ENCODE data around the gene TARDBP.
"Not testable (repeated sequence)": the region's sequence is repeated elsewhere in the genome, so short reads cannot be mapped to it uniquely, and the experiment has no call there.

Gene TARDBP

DNA sequence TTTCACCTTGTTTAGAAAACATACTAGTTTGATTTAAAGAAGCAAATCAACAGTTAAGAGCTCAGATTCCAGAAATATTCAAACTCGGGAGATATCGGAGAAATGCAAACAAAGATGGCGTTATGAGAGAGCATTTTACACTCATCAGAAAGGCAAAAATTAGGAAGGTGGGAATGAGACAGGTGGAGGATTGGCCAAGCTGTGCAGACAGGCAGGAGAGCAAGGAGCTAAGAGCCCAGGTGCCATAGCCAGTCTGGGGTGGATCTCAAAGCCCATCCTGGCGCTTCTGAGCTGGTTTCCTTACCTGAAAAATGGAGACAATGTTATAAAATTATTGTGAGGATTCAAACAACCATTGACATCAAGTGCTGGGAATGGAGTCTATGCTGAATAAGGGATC, 19.6 kb upstream of the TARDBP start:
- H3K4me3 ChIP-seq (ENCODE audit: insufficient read length, low read depth) = no peak overlapping the region
- H3K9me3 ChIP-seq (ENCODE audit: insufficient read depth, low read length) = no peaks in the 10 kb centered on the region
- no peak for TF ChIP-seq SUZ12 (IDR thresholded peaks at IDR 0.05; ENCODE audit: extremely low read depth, insufficient read depth, insufficient read length)
- no peak for TF ChIP-seq YY1 (IDR thresholded peaks at IDR 0.05; ENCODE audit: insufficient read depth, insufficient read length)
- TF ChIP-seq ZNF274 (IDR thresholded peaks at IDR 0.05; ENCODE audit: low read depth, low read length) = no peak
- H3K4me1 ChIP-seq (ENCODE audit: insufficient read depth, insufficient read length) = peaks cover 2% of the 10 kb centered on the region
- DNase-seq (ENCODE audit: low read depth, low spot score) = no peak
- no peaks in the 10 kb centered on the region for H3K27me3 ChIP-seq (ENCODE audit: insufficient read depth, insufficient read length)
- no peak overlapping the region for H3K9ac ChIP-seq (ENCODE audit: insufficient read length, low read depth)
- H3K36me3 ChIP-seq (ENCODE audit: insufficient read depth, insufficient read length, low read length) = no peaks in the 10 kb centered on the region

DNA sequence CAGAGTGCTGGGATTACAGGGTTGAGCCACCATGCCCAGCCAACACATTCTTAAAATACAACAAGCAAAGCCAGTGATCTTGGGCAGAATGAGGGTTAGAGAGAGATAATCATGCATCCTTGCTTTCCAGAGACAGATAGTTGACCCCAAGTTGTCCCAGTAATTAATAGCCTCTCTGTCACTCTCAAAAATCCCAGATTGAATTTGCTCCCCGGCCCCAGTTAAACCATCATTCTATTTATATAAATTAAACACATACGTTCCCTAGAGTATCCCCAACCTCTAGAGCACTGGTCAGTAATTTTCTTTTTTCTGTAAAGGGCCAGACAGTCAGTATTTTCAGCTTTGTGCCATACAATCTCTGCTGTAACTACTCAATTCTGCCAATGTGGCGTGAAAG, 16.4 kb upstream of the TARDBP start:
- Histone ChIP-seq H3K9ac (ENCODE audit: insufficient read length, low read depth) (no peak overlapping the region), H3K27me3 (ENCODE audit: insufficient read depth, insufficient read length) (no peaks in the 10 kb centered on the region), H3K36me3 (ENCODE audit: insufficient read depth, insufficient read length, low read length) (no peaks in the 10 kb centered on the region), H3K4me3 (ENCODE audit: insufficient read length, low read depth) (no peak overlapping the region), H3K4me1 (ENCODE audit: insufficient read depth, insufficient read length) (no peaks in the 10 kb centered on the region), H3K9me3 (ENCODE audit: insufficient read depth, low read length) (peaks cover 12% of the 10 kb centered on the region; the same call in 1 of the 2 replicates)
- no peak for DNase-seq (ENCODE audit: low read depth, low spot score)
- TF ChIP-seq YY1 (IDR thresholded peaks at IDR 0.05; ENCODE audit: insufficient read depth, insufficient read length) (no peak), ZNF274 (IDR thresholded peaks at IDR 0.05; ENCODE audit: low read depth, low read length) (no peak), SUZ12 (IDR thresholded peaks at IDR 0.05; ENCODE audit: extremely low read depth, insufficient read depth, insufficient read length) (no peak)

GRCh38 chr1:11000526-11000925, 11.9 kb upstream of the TARDBP start:
- TF ChIP-seq YY1 (IDR thresholded peaks at IDR 0.05; ENCODE audit: insufficient read depth, insufficient read length) (no peak), ZNF274 (IDR thresholded peaks at IDR 0.05; ENCODE audit: low read depth, low read length) (no peak), SUZ12 (IDR thresholded peaks at IDR 0.05; ENCODE audit: extremely low read depth, insufficient read depth, insufficient read length) (no peak)
- Histone ChIP-seq H3K9me3 (ENCODE audit: insufficient read depth, low read length) (peaks cover 12% of the 10 kb centered on the region; the same call in 1 of the 2 replicates), H3K36me3 (ENCODE audit: insufficient read depth, insufficient read length, low read length) (no peaks in the 10 kb centered on the region), H3K4me1 (ENCODE audit: insufficient read depth, insufficient read length) (no peaks in the 10 kb centered on the region), H3K27me3 (ENCODE audit: insufficient read depth, insufficient read length) (no peaks in the 10 kb centered on the region), H3K9ac (ENCODE audit: insufficient read length, low read depth) (no peak overlapping the region), H3K4me3 (ENCODE audit: insufficient read length, low read depth) (no peak overlapping the region)
- no peak for DNase-seq (ENCODE audit: low read depth, low spot score)

- no peak for DNase-seq (ENCODE audit: low read depth, low spot score)
- Histone ChIP-seq H3K9ac (ENCODE audit: insufficient read length, low read depth) (peak overlapping the region; percentile 99), H3K9me3 (ENCODE audit: insufficient read depth, low read length) (no peaks in the 10 kb centered on the region), H3K4me3 (ENCODE audit: insufficient read length, low read depth) (peak overlapping the region; percentile 95), H3K4me1 (ENCODE audit: insufficient read depth, insufficient read length) (no peaks in the 10 kb centered on the region), H3K27me3 (ENCODE audit: insufficient read depth, insufficient read length) (no peaks in the 10 kb centered on the region), H3K36me3 (ENCODE audit: insufficient read depth, insufficient read length, low read length) (peaks cover 45% of the 10 kb centered on the region)
- TF ChIP-seq YY1 (IDR thresholded peaks at IDR 0.05; ENCODE audit: insufficient read depth, insufficient read length) (no peak), SUZ12 (IDR thresholded peaks at IDR 0.05; ENCODE audit: extremely low read depth, insufficient read depth, insufficient read length) (no peak), ZNF274 (IDR thresholded peaks at IDR 0.05; ENCODE audit: low read depth, low read length) (no peak)
Measured at GRCh38 chr1:11013160-11013531, 692 bp downstream of the TARDBP start.

GRCh38 chr1:11019358-11019757, 6.9 kb downstream of the TARDBP start:
- peaks cover 77% of the 10 kb centered on the region for H3K36me3 ChIP-seq (ENCODE audit: insufficient read depth, insufficient read length, low read length)
- not testable (repeated sequence) for H3K4me3 ChIP-seq (ENCODE audit: insufficient read length, low read depth); H3K9ac ChIP-seq (ENCODE audit: insufficient read length, low read depth)

DNA sequence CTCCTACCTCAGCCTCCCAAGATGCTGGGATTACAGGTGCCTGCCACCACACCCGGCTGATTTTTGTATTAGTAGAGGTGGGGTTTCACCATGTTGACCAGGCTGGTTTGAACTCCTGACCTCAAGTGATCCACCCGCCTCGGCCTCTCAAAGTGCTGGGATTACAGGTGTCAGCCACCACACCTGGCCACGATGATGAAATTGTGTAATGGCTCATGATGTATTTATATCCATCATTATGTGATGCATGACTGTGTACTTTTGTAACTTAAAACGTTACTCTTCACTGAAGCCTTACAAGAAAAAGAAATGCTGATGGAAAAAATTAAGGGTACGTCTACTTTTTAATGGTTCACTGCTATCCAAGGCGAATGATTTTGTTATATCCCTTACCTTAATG, 7.5 kb downstream of the TARDBP start:
- no peaks in the 10 kb centered on the region for H3K9me3 ChIP-seq (ENCODE audit: insufficient read depth, low read length)
- no peak overlapping the region for H3K9ac ChIP-seq (ENCODE audit: insufficient read length, low read depth)
- H3K36me3 ChIP-seq (ENCODE audit: insufficient read depth, insufficient read length, low read length) = peaks cover 77% of the 10 kb centered on the region
- H3K4me1 ChIP-seq (ENCODE audit: insufficient read depth, insufficient read length) = no peaks in the 10 kb centered on the region
- H3K27me3 ChIP-seq (ENCODE audit: insufficient read depth, insufficient read length) = no peaks in the 10 kb centered on the region
- no peak for TF ChIP-seq SUZ12 (IDR thresholded peaks at IDR 0.05; ENCODE audit: extremely low read depth, insufficient read depth, insufficient read length)
- no peak for TF ChIP-seq ZNF274 (IDR thresholded peaks at IDR 0.05; ENCODE audit: low read depth, low read length)
- no peak overlapping the region for H3K4me3 ChIP-seq (ENCODE audit: insufficient read length, low read depth)
- no peak for DNase-seq (ENCODE audit: low read depth, low spot score)

More at GRCh38 chr1:11019358-11019757, 6.9 kb downstream of the TARDBP start:
- H3K9me3 ChIP-seq (ENCODE audit: insufficient read depth, low read length); H3K27me3 ChIP-seq (ENCODE audit: insufficient read depth, insufficient read length); H3K4me1 ChIP-seq (ENCODE audit: insufficient read depth, insufficient read length); DNase-seq (ENCODE audit: low read depth, low spot score): not testable (repeated sequence)

DNA sequence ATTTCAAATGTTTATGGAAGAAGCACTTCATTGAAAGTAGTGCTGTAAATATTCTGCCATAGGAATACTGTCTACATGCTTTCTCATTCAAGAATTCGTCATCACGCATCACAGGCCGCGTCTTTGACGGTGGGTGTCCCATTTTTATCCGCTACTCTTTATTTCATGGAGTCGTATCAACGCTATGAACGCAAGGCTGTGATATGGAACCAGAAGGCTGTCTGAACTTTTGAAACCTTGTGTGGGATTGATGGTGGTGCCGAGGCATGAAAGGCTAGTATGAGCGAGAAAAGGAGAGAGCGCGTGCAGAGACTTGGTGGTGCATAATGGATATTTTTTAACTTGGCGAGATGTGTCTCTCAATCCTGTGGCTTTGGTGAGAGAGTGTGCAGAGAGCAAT, 10.7 kb downstream of the TARDBP start:
- no peak for DNase-seq (ENCODE audit: low read depth, low spot score)
- Histone ChIP-seq H3K27me3 (ENCODE audit: insufficient read depth, insufficient read length) (no peaks in the 10 kb centered on the region), H3K36me3 (ENCODE audit: insufficient read depth, insufficient read length, low read length) (peaks cover 74% of the 10 kb centered on the region), H3K9ac (ENCODE audit: insufficient read length, low read depth) (no peak overlapping the region), H3K4me3 (ENCODE audit: insufficient read length, low read depth) (no peak overlapping the region), H3K4me1 (ENCODE audit: insufficient read depth, insufficient read length) (no peaks in the 10 kb centered on the region), H3K9me3 (ENCODE audit: insufficient read depth, low read length) (no peaks in the 10 kb centered on the region)
- no peak for TF ChIP-seq YY1 (IDR thresholded peaks at IDR 0.05; ENCODE audit: insufficient read depth, insufficient read length)
- TF ChIP-seq SUZ12 (IDR thresholded peaks at IDR 0.05; ENCODE audit: extremely low read depth, insufficient read depth, insufficient read length) = no peak
- TF ChIP-seq ZNF274 (IDR thresholded peaks at IDR 0.05; ENCODE audit: low read depth, low read length) = no peak

Measured in NT2/D1 (cell line).